ENCODE measurements around the gene GORASP2.

GORASP2 gene

DNA sequence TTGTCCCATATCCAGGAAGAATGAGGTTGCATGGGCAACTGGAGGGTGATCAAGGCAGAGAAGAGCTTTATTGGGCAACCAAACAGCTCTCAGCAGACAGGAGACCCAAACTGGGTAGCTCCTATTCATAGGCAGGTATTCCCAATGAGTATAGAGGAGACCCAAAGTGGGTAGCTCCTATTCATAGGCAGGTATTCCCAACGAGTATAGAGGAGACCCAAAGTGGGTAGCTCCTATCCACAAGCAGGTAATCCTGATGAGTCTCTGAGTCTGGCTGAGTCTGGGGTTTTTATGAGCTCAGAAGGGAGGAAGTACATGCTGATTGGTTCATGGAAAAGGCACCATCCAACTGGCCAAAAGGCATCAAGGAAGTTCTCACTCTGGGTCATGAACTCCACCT is 5.3 kb upstream of the GORASP2 start:
- no peak for DNase-seq (ENCODE audit: low spot score)

DNA sequence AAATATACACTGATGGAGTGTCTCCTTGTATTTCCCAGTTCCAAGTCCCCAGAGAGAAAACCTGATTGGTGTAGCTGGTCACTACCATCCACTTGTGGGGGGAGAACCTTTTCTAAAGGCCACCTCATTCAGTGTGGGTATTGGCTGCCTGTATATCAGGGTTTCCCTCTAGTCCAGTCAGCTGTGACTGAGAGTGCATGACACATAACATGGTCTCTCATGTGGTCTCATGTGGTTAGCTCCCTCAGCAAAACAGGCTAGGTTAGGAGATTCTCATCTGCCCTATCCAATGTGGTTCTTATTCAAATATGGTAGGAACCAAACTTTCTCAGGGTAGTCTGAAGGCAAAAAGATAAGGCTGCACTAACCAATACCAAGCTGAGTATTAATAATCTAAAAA is 4.1 kb upstream of the GORASP2 start:
- no peak for DNase-seq (ENCODE audit: low spot score)

DNA sequence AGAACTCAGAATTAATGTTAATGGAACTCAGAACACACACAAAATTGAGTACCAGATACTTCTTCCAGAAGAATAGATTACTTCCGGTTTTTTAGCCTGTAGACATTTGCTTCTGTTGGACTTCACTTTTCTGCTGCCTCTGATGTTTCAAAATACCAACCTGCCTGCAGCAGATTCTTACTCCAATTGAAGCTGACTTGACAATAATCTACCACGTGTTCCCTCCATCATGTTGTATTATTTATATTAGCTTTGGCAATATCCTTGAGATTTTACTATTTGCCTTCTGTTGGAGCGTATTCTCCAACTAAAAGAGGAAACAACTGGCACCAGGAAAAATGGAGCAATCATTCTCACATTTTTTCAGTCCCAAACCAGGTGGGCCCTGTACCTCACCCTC is 3.1 kb upstream of the GORASP2 start:
- DNase-seq (ENCODE audit: low spot score) = no peak

DNA sequence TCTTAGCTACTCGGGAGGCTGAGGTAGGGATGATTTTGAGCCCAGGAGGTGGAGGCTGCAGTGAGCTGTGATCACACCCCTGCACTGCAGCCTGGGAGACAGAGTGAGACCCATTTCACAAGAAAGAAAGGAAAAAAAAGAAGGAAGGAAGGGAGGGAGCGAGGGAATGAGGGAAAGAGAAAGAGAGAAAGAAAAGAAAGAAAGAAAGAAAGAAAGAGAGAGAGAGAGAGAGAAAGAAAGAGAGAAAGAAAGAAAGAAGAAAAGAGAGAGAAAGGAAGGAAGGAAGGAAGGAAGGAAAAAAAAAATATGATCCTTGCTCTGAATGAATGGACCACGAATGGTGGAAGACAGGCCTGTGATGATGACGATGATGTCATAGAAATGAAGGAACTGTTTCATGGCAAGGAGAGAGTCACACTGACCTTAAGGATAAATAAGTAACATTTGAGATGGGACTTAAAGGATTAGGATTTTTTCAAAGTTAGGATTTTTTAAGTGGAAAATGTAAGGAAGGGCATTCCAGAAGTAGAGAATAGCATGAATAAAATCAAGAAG is 2.2 kb upstream of the GORASP2 start:
- DNase-seq (ENCODE audit: low spot score) = no peak

DNA sequence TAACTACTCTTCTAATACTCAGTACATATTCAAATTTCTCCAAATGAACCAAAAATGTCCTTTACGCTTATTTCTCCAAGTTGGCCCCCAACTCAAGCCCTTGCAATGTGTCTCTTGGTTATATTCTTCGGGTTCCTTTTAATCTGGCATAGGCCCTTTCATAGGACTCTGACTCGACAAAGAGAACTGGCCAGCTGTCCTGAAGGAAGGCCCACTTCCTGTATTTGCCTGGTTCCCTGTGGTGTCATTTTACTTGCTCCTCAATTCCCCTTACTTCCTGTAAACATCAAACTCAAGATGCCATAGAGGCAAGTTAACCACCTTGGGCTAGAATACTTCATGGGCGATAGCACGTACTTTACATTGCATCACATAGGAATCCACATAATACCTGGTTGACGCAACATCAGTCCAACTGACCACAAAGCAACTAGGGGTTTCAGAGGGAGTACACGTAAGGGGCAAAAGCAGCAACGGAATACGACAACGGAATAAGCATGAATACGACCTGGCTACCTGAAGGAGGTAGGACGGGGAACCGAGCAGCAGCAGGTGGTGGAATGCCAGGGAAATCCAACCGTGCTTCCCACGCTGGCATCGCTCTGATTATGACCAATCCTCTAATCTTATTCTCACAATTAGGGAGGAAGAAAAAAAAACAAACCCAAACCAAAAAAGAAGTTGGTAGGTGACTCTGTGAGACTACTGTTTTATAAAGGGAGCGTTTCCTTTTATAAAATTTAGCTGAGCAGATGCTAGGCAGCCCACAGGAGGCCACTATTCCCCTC is 823 bp upstream of the GORASP2 start:
- peak; percentile 29 for DNase-seq (ENCODE audit: low spot score)

DNA sequence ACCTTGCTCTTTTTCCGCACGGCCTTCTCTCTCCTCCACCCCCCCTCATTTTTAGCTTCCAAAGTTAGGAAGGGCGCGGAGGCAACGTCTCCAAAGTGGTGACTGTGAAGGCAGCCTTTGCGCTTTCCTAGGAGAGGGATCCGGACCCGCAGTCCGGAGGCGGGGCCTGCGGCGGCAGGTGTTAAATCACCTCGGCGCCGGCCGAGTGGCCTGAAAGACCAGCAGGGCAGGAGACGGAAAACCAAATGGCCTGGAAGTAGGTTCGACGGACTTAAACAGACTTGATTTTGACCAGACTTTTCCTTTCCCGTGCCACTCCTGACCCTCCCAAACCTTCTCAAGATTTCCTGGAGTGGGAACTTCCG is 615 bp downstream of the GORASP2 start:
- DNase-seq (ENCODE audit: low spot score) = peak; percentile 45

DNA sequence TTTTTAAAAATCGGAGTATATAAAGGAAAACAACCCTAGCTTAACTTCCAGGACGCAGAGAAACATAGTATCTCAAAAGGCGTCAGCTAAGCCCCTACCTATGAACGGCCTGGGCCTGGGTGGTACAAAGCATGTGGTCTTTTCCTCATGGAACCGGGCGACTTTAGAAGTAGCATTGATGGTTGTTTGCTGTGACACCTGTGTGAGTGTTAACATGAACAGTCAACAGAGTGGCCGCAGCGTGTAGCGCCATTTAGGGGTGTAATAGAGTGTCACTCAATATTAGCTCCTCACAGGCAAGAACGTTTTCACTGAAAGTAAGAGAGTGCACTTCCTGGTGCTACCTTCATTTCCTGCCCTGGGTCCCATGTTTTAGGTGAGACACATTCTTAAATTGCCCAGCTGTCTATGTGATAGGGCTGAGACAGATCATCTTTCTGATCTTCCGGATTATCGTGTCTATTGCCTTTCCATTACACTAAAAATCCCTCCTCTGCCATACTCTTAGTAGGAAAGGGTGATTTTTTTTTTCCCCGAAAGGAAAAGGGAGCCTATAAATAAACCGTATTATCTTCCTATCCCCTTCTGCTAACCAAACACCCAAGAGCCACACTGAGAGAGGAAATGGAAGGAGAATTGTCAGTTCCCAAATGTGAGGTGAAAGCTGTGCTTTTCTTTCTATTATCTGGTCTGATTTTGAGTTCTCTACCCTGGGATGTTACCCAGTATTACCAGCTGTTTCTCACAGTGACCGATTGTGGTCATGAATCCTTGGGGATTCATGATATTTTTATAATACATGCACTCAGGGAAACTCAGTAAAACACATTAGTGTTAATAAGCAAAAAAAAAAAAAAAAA is 1.3 kb downstream of the GORASP2 start:
- peak; percentile 27 for DNase-seq (ENCODE audit: low spot score)

DNA sequence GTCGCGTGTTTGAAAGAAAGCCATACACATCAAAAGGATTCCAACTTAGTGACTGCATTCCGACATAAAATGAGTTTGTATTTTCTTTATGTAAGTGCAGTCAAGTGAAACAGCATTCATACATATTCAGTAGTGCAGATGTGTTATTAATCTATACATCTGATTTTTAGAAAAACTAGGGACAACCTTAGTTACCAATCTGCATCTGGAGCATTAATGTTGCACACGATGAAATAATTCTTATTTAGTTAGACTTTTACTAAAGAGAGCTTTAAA is 1.9 kb downstream of the GORASP2 start:
- no peak for DNase-seq (ENCODE audit: low spot score)

DNA sequence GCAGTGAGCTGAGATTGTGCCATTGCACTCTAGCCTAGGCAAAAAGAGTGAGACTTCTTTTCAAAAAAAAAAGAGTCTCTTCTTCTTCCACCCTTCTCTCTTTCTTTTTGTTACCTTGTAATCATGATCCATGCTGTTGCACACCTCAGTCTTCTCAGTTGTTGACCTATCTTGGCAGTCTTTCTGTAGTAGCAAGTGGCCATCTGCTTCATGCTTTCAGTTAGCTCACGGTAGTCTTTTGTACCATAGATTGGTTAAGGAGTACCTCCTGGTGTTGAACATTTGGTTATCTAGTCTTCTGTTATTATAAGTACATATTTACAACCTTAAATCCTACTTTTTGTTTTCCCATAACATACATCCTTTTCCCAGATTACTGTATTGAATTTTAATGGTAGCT is 3.1 kb downstream of the GORASP2 start:
- no peak for DNase-seq (ENCODE audit: low spot score)

DNA sequence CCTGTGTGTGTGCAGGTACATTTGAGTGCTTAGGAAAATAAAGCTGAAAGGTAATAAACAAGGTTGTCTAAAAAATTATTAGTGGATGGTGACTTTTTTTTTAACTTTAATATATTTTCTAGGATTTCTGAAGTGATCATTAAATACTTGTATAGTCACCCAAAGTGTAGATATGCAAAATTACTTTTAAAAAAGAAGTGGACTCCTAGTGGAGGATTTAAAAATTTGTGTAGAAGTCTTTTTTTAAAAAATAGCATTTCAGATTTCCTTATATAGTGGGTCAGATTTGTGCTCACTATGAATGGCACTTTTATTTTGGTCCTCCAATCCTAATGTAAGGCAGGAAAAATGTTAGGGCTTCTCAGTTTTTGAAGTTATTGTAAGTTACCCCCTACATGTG is 3.9 kb downstream of the GORASP2 start:
- no peak for DNase-seq (ENCODE audit: low spot score)

DNA sequence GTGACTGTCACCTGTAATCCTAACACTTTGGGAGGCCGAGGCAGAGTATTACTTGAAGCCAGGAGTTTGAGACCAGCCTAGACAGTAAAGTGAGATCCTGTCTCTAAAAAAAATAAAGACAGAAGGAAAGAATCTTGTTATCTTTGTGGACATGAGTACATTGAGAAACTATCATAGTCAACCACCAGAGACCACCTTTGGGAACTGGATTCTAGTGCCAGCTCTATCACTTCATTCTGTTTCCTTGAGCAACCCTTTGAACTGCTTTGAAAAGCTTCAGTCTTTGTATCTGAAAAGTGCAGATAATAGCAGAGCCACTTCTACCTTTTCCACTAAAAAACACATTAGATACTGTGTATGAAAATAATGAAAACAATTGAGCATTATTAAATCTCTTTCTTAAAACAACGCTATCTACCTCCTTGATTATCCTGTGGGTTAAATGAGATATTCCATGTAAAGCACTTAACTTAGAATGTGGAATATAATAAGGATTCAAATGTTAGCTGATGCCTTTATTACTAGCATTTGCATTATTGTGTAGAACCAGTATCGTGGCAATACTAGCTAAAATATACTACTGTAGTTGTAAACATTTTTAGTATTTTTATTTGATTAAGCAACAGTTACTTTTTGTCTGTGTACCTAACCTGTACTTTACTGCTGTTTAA is 8.8 kb downstream of the GORASP2 start:
- DNase-seq (ENCODE audit: low spot score) = no peak

DNA sequence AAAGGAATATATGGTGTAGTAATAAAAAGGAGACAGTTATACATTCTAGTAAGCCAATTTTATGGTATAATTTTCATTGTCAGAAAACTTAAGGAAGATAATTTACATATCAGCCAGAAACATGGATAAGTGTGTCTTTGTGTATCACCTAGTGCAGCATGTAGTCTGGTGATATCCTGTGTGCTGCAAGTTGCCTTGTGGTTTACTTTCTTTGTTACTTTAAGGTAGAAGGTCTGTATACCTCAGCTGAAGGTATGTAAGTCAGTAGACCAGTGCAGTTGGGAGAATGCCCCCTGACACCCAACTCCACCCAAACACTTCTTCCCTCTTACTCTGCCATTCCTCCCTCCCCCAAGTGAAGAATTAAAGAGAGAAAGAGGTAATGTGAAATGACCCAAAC is 11.0 kb downstream of the GORASP2 start:
- no peak for DNase-seq (ENCODE audit: low spot score)

DNA sequence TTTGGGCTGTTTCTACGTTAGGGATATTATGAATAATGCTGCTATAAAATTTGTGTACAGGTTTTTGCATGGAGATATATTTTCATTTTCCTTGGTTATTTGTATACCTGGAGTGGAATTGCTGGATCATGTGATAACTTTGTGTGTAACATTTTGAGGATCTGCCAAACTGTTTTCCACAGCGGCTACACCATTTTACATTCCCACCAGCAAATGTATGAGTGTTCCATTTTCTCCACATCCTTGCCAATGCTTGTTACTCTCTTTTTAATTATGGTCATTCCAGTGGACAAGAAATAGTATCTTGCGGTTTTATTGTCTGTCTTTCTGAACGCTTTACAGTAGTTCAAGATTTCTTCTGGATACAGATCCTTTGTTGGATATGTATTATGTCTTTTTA is 13.6 kb downstream of the GORASP2 start:
- no peak for DNase-seq (ENCODE audit: low spot score)

DNA sequence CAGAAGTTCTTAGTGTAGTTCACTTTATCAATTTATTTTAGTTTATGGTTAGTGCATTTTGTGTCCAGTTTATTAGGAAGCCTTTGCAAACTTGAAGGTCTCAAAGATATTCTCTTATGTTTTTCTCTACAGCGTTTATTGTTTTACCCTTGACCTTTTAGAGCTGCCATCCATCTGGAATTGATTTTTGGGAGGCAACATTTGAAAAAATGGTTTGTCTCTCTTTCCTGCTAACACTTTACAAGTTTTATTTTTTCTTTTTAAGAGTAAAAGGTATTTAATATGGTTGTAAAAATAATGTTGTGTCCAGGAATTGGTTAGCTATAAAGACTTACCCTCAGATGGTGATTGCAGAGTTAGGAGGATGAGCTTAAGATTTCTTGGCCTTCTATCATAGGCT is 14.0 kb downstream of the GORASP2 start:
- no peak for DNase-seq (ENCODE audit: low spot score)

DNA sequence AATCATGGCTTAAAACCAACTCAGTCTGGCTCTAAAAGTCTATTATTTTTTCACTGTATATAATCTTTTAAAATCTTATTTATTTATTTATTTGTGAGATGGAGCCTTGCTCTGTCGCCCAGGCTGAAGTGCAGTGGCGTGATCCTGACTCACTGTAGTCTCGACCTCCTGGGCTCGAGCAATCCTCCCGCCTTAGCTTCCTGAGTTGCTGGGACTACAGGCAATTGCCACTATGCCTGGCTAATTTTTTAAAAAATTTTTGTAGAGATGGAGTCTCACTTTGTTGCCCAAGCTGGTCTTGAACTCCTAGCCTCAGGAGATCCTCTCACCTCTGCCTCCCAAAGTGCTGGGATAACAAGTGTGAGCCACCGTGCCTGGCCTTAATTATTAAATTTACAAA is 14.5 kb downstream of the GORASP2 start:
- DNase-seq (ENCODE audit: low spot score) = no peak

DNA sequence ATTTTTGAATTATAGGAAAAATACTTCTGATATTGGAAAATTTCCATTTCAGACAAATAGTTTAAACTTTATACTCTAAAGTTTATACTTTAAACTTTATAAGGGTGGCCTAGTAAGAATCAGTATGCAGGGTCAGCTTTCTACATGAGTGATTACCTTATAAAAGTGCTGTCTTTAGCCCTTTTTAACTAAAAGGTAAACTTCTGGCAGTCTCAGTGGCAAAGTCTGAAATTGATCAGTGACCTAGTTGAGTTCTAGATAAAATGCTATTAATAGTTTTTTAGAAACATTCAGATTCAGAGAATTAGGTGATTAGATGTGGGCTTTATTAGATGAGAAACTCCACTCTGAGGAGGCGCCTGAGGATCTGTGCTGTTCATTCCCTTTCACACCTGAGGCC is 15.5 kb downstream of the GORASP2 start:
- DNase-seq (ENCODE audit: low spot score) = no peak

DNA sequence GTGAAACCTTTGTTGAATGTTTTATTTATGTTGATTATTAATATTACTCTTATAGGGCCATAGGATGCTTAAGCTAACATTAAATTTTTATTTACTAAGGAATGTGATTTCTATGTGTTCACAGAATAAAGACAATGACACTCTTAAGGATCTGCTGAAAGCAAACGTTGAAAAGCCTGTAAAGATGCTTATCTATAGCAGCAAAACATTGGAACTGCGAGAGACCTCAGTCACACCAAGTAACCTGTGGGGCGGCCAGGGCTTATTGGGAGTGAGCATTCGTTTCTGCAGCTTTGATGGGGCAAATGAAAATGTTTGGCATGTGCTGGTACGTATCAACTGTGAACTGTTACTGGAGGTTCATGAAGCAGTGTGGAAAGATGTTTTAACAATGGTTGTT is 20.4 kb downstream of the GORASP2 start:
- DNase-seq (ENCODE audit: low spot score) = no peak

DNA sequence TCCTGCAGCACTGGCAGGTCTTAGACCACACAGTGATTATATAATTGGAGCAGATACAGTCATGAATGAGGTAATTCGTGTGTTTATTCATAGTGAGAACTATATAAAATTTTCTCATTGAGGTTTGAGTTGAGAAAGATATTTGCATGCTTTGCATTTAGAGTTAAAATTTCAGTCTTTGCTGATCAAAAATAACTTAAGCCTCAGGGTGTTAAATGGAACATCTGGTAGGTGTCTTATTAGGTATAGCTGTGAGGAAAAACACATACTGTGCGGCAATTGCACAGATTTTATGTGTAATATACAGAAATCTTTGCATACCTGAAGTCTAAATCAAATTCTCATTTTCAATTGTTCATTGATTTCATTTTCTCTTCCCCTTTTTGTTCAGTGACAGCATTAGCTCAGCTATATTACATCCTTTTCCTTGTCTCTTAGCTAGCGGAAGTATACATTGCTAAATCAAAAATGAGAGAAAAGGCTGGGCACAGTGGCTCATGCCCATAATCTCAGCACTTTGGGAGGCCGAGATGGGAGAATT is 21.2 kb downstream of the GORASP2 start:
- DNase-seq (ENCODE audit: low spot score) = no peak

DNA sequence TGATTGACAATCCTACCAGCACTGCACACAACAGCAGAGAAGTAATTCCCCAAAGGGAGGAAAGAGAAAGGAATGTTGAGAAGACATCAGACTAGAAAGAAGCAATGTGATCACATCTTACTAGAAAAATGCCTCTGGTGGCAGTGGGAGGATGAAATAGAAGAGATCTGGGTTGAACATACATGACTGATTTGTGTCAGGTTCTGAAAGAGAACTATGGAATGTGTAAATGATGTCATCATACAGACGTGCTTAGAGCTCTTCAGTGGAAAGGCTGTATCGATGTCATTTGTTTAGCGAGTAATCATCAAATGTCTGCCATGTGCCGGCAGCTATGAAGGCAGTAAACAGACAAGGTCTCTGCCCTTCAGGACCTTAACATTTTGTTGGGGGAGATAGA is 24.9 kb downstream of the GORASP2 start:
- no peak for DNase-seq (ENCODE audit: low spot score)

DNA sequence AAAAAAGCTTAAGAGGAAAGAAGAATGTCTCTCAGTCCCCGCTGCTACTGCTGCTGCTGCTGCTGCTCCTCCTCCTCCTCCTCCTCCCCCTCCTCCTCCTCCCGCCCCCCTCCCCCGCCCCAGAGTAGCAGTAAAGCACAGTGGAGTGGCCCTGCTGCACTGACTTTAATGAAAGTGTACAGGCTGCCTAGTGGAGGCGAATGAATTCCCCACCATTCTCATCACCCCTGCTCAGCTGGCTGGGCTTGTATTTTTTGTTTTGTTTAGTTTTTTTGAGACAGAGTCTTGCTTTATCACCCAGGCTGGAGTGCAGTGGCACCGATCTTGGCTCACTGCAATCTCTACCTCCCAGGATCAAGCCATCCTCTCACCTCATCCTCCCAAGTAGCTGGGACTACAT is 34.3 kb downstream of the GORASP2 start:
- DNase-seq (ENCODE audit: low spot score) = no peak

DNA sequence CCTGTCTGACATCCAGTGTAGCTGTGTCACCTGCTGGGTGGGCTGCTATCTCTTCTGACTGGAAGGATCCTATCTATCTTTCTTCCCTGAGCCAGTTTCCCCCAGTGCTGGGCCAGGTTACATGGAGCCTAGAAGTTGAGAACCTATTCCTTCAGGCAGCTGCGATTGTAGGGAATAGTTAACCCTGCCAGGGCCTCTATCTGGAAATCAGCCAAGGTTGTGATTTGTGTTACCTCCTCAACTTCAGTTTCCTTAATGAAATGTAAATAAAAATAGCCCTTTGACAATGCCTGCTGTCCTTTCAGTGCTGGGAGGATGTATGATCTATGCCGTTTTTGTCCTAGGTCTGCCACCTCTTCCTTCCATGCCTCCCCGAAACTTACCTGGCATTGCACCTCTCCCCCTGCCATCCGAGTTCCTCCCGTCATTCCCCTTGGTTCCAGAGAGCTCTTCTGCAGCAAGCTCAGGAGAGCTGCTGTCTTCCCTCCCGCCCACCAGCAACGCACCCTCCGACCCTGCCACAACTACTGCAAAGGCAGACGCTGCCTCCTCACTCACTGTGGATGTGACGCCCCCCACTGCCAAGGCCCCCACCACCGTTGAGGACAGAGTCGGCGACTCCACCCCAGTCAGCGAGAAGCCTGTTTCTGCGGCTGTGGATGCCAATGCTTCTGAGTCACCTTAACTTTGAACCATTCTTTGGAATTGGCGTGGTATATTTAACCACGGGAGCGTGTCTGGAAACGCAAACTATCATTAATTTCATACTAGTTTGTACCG is 36.6 kb downstream of the GORASP2 start:
- DNase-seq (ENCODE audit: low spot score) = no peak

Data from pons (tissue), 1 donor.